A549 (cell line): ENCODE results near the gene DYNC1I1. TPM values are rescaled to one million over a fixed set of nuclear protein-coding genes. Genes with fewer than 3 reads are reported as not detected.

Experiments used
- ATAC-seq, 2 experiments: fragments of 200-7000 bp in 1 of 2; fragments of >200 bp in 1 of 2; cut with Nextera tagmentation in 1 of 2; cut with Tn5 transposase in 1 of 2; 3 replicates each; pipeline versions ENCODE4 v1.8.0 to v1.9.1; 2018 to 2020; ENCODE audit warnings: mild to moderate bottlenecking in 1 of 2, moderate library complexity in 1 of 2
- CTCF ChIA-PET: fragments of 300-600 bp; sonication (Branson Sonifier 250); formaldehyde crosslinking; extraction: SDS; loops from one replicate; lab custom pipeline; 2021; ENCODE audit warnings: antibody characterized with exemption, inconsistent platforms; lab: Yijun Ruan, JAX
- POLR2A ChIA-PET: fragments of 350-600 bp; formaldehyde crosslinking; extraction: SDS; loops from one replicate; lab custom pipeline; 2021; ENCODE audit warnings: antibody characterized with exemption, inconsistent platforms; lab: Yijun Ruan, JAX
- DNase-seq, 2 experiments: peaks; one replicate each; pipeline versions ENCODE4 v3.0.0 to v3.0.0-alpha.2; 2011 to 2016; ENCODE audit warnings: low read depth in 1 of 2, low spot score in 1 of 2
- FAIRE-seq: peaks from 2 replicates; lab custom pipeline; 2011; peaks lifted over from hg19 to GRCh38; lab: Jason Lieb, UNC
- H3K27ac ChIP-seq, 2 experiments: fragments of >200 bp; sonication (Bioruptor Twin); formaldehyde crosslinking; 3 replicates each; pipeline ENCODE4 v1.5.1; 2016 to 2017
- H3K4me1 ChIP-seq: fragments of >200 bp; sonication (Bioruptor Twin); formaldehyde crosslinking; 3 replicates; pipeline ENCODE4 v1.6.1; 2016
- H3K4me2 ChIP-seq: fragments of >200 bp; sonication (Bioruptor Twin); formaldehyde crosslinking; 3 replicates; pipeline ENCODE4 v1.6.1; 2016
- H3K4me3 ChIP-seq: fragments of >200 bp; sonication (Bioruptor Twin); formaldehyde crosslinking; 3 replicates; pipeline ENCODE4 v1.5.1; 2016
- H3K9me3 ChIP-seq: fragments of >200 bp; sonication (Bioruptor Twin); formaldehyde crosslinking; 3 replicates; pipeline ENCODE4 v1.6.1; 2016
- CBX2 ChIP-seq: fragments of 200-600 bp; sonication (generic); IDR thresholded peaks from 2 replicates; pipeline ENCODE4 v1.6.1; 2016; ENCODE audit warnings: low read depth, mild to moderate bottlenecking, borderline replicate concordance
- CHD4 ChIP-seq: fragments of 200-600 bp; sonication (generic); IDR thresholded peaks from 2 replicates; pipeline ENCODE4 v1.6.1; 2016; ENCODE audit warnings: antibody characterized with exemption, mild to moderate bottlenecking, borderline replicate concordance
- FOSB ChIP-seq: fragments of 250-450 bp; sonication (Bioruptor Pico); IDR thresholded peaks from 2 replicates; pipeline ENCODE4 v1.5.0; 2020; ENCODE audit warnings: mild to moderate bottlenecking, moderate library complexity
- FOSL2 ChIP-seq, 2 experiments: fragments of 450-650 bp in 1 of 2; fragments of >200 bp in 1 of 2; sonication (Bioruptor Twin) in 1 of 2; formaldehyde crosslinking; IDR thresholded peaks; 2 replicates each; pipeline versions ENCODE4 v1.5.0 to v1.6.1; 2016 to 2020; ENCODE audit warnings: mild to moderate bottlenecking in 1 of 2, moderate library complexity in 1 of 2
- FOXS1 ChIP-seq: fragments of 250-450 bp; sonication (Bioruptor Pico); IDR thresholded peaks from 2 replicates; pipeline ENCODE4 v1.5.0; 2020; ENCODE audit warnings: mild to moderate bottlenecking, moderate library complexity
- HOXA7 ChIP-seq: fragments of 250-450 bp; sonication (Bioruptor Pico); IDR thresholded peaks from 2 replicates; pipeline ENCODE4 v1.5.0; 2020; ENCODE audit warnings: mild to moderate bottlenecking, moderate library complexity
- HOXB13 ChIP-seq: fragments of 250-450 bp; sonication (Bioruptor Pico); IDR thresholded peaks from 2 replicates; pipeline ENCODE4 v1.5.0; 2020; ENCODE audit warnings: low read depth, mild to moderate bottlenecking, moderate library complexity
- JUN ChIP-seq, 2 experiments: fragments of >200 bp; sonication (Bioruptor Twin); formaldehyde crosslinking; IDR thresholded peaks; 2 replicates in 1 of 2; 3 replicates in 1 of 2; pipeline ENCODE4 v1.6.1; 2016 to 2017
- JUNB ChIP-seq: fragments of >200 bp; sonication (Bioruptor Twin); formaldehyde crosslinking; IDR thresholded peaks from 2 replicates; pipeline ENCODE4 v1.6.1; 2016
- KDM1A ChIP-seq: fragments of 200-600 bp; sonication (generic); IDR thresholded peaks from 2 replicates; pipeline ENCODE4 v1.6.1; 2016; ENCODE audit warnings: low read depth, mild to moderate bottlenecking
- KDM5A ChIP-seq: fragments of 200-600 bp; sonication (generic); IDR thresholded peaks from 2 replicates; pipeline ENCODE4 v1.6.1; 2016; ENCODE audit warnings: antibody characterized with exemption, mild to moderate bottlenecking
- MYC ChIP-seq: IDR thresholded peaks from 2 replicates; pipeline ENCODE4 v1.6.1; 2012; ENCODE audit warnings: mild to moderate bottlenecking, inconsistent platforms, low read length, improper control_type of control experiment, borderline replicate concordance
- NFE2L2 ChIP-seq: fragments of 150-350 bp; conservative IDR thresholded peaks from 2 replicates; pipeline ENCODE4 v1.6.1; 2014; ENCODE audit warnings: low read length
- RCOR1 ChIP-seq: fragments of 150-350 bp; IDR thresholded peaks from 2 replicates; pipeline ENCODE4 v1.6.1; 2014; ENCODE audit warnings: antibody characterized with exemption, low read length, low read depth
- RFX5 ChIP-seq: fragments of 450-650 bp; IDR thresholded peaks from 2 replicates; pipeline ENCODE4 v1.7.1; 2014; ENCODE audit warnings: antibody characterized with exemption, mild to moderate bottlenecking, moderate library complexity
- RNF2 ChIP-seq: fragments of 200-600 bp; sonication (generic); IDR thresholded peaks from 2 replicates; pipeline ENCODE4 v1.6.1; 2016; ENCODE audit warnings: low read depth, mild to moderate bottlenecking, antibody characterized with exemption, moderate library complexity, borderline replicate concordance
- SMC3 ChIP-seq: fragments of >200 bp; sonication (Bioruptor Twin); formaldehyde crosslinking; IDR thresholded peaks from 3 replicates; pipeline ENCODE4 v1.6.1; 2018; ENCODE audit warnings: inconsistent platforms
- SREBF2 ChIP-seq: fragments of 450-650 bp; IDR thresholded peaks from 2 replicates; pipeline ENCODE4 v1.6.1; 2014; ENCODE audit warnings: mild to moderate bottlenecking, moderate library complexity
- ZC3H11A ChIP-seq: fragments of 450-650 bp; IDR thresholded peaks from 2 replicates; pipeline ENCODE4 v1.6.1; 2014; ENCODE audit warnings: antibody characterized with exemption, mild to moderate bottlenecking
- ZFP36 ChIP-seq: fragments of 450-650 bp; IDR thresholded peaks from 2 replicates; pipeline ENCODE4 v1.6.1; 2014; ENCODE audit warnings: borderline replicate concordance; ENCODE audit not compliant: partially characterized antibody
- ZSCAN20 ChIP-seq: fragments of 250-450 bp; sonication (Bioruptor Pico); IDR thresholded peaks from 2 replicates; pipeline ENCODE4 v1.8.0; 2022; ENCODE audit warnings: mild to moderate bottlenecking, moderate library complexity
- WGBS: methylation state at CpG from one replicate; pipeline ENCODE4 v1.1.6; 2017; ENCODE audit errors: missing lambda C conversion rate; 5-methylcytosine and 5-hydroxymethylcytosine counted together
- polyA plus RNA-seq, 4 experiments: library from polyadenylated mRNA; depleted of rRNA in 3 of 4; stranded (reverse); fragments of >200 nt; fragmentation: RNase III in 1 of 4; extraction: RNeasy Plus Mini Kit Qiagen cat#74134 plus additional on column Dnase treatment in 1 of 4; gene quantifications; 2 replicates in 3 of 4; 3 replicates in 1 of 4; pipeline ENCODE4 v1.2.3, GENCODE V29; 2011 to 2017
- TF ChIP-seq, protein P1 (sequence below): fragments of >200 bp; sonication (Bioruptor Twin); formaldehyde crosslinking; IDR thresholded peaks from 3 replicates; pipeline ENCODE4 v1.6.1; 2016
- TF ChIP-seq, protein P2 (sequence below): fragments of >200 bp; sonication (Bioruptor Twin); formaldehyde crosslinking; IDR thresholded peaks from 3 replicates; pipeline ENCODE4 v1.5.1; 2016

The DYNC1I1 gene
- polyA plus RNA-seq, 2 of the 4 experiments (the other 2 are of a cell fraction), result 0.04 TPM; not detected in 1

DNA sequence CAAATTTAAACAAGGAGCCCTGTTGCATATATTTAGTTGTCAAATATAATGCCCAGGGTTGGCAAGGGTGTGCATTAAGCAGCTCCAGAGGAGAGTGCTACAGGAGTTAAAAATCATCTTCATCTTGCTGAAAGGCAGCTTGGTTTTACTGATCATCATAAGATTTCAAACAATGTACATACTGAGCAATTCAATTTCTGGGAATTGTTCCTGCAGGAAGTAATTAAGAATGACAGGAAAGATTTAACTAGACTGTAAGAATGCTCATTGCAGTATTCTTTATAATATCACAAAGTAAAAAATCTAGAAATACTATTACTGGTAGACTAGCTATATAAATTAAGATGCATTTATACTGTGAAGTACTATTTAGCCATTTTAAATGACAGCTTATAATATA is 153.6 kb downstream of the DYNC1I1 start:
- ATAC-seq, result no peak
- CTCF ChIA-PET, result interaction anchor here (1.2 to 4.0 kb wide), 2 partner anchors 10 to 1139 kb away, joined by 4 to 26 read pairs; no protein-coding TSS in a partner anchor

DNA sequence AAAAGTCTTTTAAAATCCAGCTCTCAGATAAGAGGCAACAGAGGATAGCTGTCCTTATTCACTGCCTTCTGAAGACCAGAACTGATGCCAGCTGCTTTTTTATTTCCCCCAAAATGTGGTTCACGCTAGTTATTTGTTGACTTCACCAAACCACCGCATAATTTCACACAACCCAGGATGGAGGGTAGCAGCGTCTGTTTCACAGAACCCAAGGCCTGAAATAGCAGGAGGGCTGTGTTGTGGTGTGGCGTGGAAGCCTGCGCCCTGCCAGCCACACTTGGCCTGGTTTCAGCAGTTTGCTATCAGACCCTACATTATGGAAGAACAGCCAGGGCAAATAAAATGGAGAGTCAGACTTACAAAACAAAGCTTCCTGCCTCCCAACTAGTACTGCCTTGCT is 155.4 kb downstream of the DYNC1I1 start:
- H3K27ac ChIP-seq, result no peak overlapping the region
- no peak for ATAC-seq
- no peak for TF ChIP-seq SREBF2
- no peak for TF ChIP-seq FOSB (CRISPR knock-in tag)
- TF ChIP-seq MYC, result no peak
- no peak for TF ChIP-seq HOXA7 (CRISPR knock-in tag)
- TF ChIP-seq ZFP36, result no peak
- TF ChIP-seq JUN (IDR thresholded peaks at IDR 0.05), result no peak
- TF ChIP-seq, protein P1, sequence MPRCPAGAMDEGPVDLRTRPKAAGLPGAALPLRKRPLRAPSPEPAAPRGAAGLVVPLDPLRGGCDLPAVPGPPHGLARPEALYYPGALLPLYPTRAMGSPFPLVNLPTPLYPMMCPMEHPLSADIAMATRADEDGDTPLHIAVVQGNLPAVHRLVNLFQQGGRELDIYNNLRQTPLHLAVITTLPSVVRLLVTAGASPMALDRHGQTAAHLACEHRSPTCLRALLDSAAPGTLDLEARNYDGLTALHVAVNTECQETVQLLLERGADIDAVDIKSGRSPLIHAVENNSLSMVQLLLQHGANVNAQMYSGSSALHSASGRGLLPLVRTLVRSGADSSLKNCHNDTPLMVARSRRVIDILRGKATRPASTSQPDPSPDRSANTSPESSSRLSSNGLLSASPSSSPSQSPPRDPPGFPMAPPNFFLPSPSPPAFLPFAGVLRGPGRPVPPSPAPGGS, result no peak
- no peak for TF ChIP-seq RNF2
- no peak for TF ChIP-seq ZC3H11A
- TF ChIP-seq NFE2L2, result no peak
- TF ChIP-seq RCOR1, result no peak
- TF ChIP-seq SMC3, result no peak
- TF ChIP-seq CHD4, result no peak
- TF ChIP-seq RFX5, result no peak
- TF ChIP-seq, all 56 proteins: peak for 0
- H3K9me3 ChIP-seq, result no peaks in the 10 kb centered on the region
- no peak overlapping the region for H3K4me2 ChIP-seq
- no peak overlapping the region for H3K4me3 ChIP-seq
- FAIRE-seq, result no peak
- DNase-seq, result no peak
- no peaks in the 10 kb centered on the region for H3K4me1 ChIP-seq
- POLR2A ChIA-PET, result no interaction called here
- CTCF ChIA-PET, result interaction anchor here (0.6 to 4.0 kb wide), 2 partner anchors 12 to 968 kb away, joined by 3 to 26 read pairs; no protein-coding TSS in a partner anchor
- 22% methylated on average over 5 of the region's 5 CpGs for WGBS

More for the DNA sequence above, 153.6 kb downstream of the DYNC1I1 start:
- Histone ChIP-seq H3K4me3 (no peak overlapping the region), H3K9me3 (no peaks in the 10 kb centered on the region), H3K27ac (no peak overlapping the region), H3K4me1 (no peaks in the 10 kb centered on the region), H3K4me2 (no peak overlapping the region)
- POLR2A ChIA-PET, result no interaction called here
- TF ChIP-seq ZC3H11A (no peak), MYC (no peak), JUNB (no peak), CHD4 (no peak), KDM5A (no peak), ZSCAN20 (CRISPR knock-in tag) (no peak), HOXB13 (no peak), KDM1A (no peak), CBX2 (no peak), FOSB (CRISPR knock-in tag) (no peak), FOXS1 (CRISPR knock-in tag) (no peak), FOSL2 (IDR thresholded peaks at IDR 0.05) (no peak), FOSL2 (CRISPR knock-in tag; IDR thresholded peaks at IDR 0.05) (no peak), JUN (IDR thresholded peaks at IDR 0.05) (no peak)
- TF ChIP-seq, protein P2, sequence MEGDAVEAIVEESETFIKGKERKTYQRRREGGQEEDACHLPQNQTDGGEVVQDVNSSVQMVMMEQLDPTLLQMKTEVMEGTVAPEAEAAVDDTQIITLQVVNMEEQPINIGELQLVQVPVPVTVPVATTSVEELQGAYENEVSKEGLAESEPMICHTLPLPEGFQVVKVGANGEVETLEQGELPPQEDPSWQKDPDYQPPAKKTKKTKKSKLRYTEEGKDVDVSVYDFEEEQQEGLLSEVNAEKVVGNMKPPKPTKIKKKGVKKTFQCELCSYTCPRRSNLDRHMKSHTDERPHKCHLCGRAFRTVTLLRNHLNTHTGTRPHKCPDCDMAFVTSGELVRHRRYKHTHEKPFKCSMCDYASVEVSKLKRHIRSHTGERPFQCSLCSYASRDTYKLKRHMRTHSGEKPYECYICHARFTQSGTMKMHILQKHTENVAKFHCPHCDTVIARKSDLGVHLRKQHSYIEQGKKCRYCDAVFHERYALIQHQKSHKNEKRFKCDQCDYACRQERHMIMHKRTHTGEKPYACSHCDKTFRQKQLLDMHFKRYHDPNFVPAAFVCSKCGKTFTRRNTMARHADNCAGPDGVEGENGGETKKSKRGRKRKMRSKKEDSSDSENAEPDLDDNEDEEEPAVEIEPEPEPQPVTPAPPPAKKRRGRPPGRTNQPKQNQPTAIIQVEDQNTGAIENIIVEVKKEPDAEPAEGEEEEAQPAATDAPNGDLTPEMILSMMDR, result no peak
- DNase-seq, result no peak
- no peak for FAIRE-seq
